PC-9 (cell line): ENCODE measurements around the gene PGF. TPM values are rescaled to one million over a fixed set of nuclear protein-coding genes. Genes with fewer than 3 reads are reported as not detected.

Experiments
- BruUV-seq: library from RNA; stranded (reverse); fragments of 400-500 nt; replicated peaks from 2 replicates; lab custom pipeline; 2021; lab: Mats Ljungman, UMichigan
- CTCF ChIA-PET: fragments of 300-600 bp; sonication (Branson Sonifier 250); formaldehyde crosslinking; loops from one replicate; lab custom pipeline; 2022; ENCODE audit warnings: antibody characterized with exemption; lab: Charles Lee
- POLR2A ChIA-PET: fragments of 300-600 bp; sonication (Branson Sonifier 250); formaldehyde crosslinking; loops from one replicate; lab custom pipeline; 2022; ENCODE audit warnings: antibody characterized with exemption; ENCODE audit not compliant: unreplicated experiment; lab: Charles Lee
- DNase-seq, 2 experiments: peaks; one replicate each; pipeline versions ENCODE4 v3.0.0 to v3.0.0-alpha.2; 2015 to 2022; ENCODE audit warnings: mixed read lengths in 1 of 2
- H2AFZ ChIP-seq: fragments of 200-600 bp; sonication (generic); 2 replicates; pipeline ENCODE4 v1.8.1; 2017; ENCODE audit warnings: antibody characterized with exemption
- H3F3A ChIP-seq: fragments of 200-600 bp; sonication (generic); 2 replicates; pipeline ENCODE4 v1.8.1; 2017; ENCODE audit warnings: antibody characterized with exemption, mild to moderate bottlenecking, low read depth; ENCODE audit not compliant: insufficient read depth
- H3K27ac ChIP-seq: fragments of 200-600 bp; sonication (generic); 2 replicates; pipeline ENCODE4 v1.6.1; 2016; ENCODE audit warnings: mixed run types
- H3K27me3 ChIP-seq: fragments of 200-600 bp; sonication (generic); 2 replicates; pipeline ENCODE4 v1.6.1; 2016; ENCODE audit warnings: low read depth, mixed run types; ENCODE audit not compliant: insufficient read depth
- H3K36me3 ChIP-seq: fragments of 200-600 bp; sonication (generic); 2 replicates; pipeline ENCODE4 v1.6.1; 2016; ENCODE audit warnings: low read depth, mixed run types
- H3K4me1 ChIP-seq: fragments of 200-600 bp; sonication (generic); replicated peaks from 2 replicates; pipeline ENCODE4 v1.6.1; 2016; ENCODE audit warnings: mixed run types; ENCODE audit not compliant: insufficient read depth
- H3K4me2 ChIP-seq: fragments of 200-600 bp; sonication (generic); 2 replicates; pipeline ENCODE4 v1.6.1; 2017; ENCODE audit warnings: mixed run types
- H3K4me3 ChIP-seq: fragments of 200-600 bp; sonication (generic); 2 replicates; pipeline ENCODE4 v1.6.1; 2016; ENCODE audit warnings: mixed run types
- H3K79me2 ChIP-seq: fragments of 200-600 bp; sonication (generic); 2 replicates; pipeline ENCODE4 v1.6.1; 2017; ENCODE audit warnings: low read depth, mixed run types
- H3K9me2 ChIP-seq: fragments of 200-600 bp; sonication (generic); 2 replicates; pipeline ENCODE4 v1.8.1; 2017; ENCODE audit warnings: mild to moderate bottlenecking; ENCODE audit not compliant: insufficient read depth
- H3K9me3 ChIP-seq: fragments of 200-600 bp; sonication (generic); 2 replicates; pipeline ENCODE4 v1.8.1; 2016; ENCODE audit warnings: low read depth; ENCODE audit not compliant: insufficient read depth
- H4K20me1 ChIP-seq: fragments of 200-600 bp; sonication (generic); 2 replicates; pipeline ENCODE4 v1.8.1; 2017; ENCODE audit not compliant: insufficient read depth
- CTCF ChIP-seq: fragments of 200-600 bp; sonication (generic); conservative IDR thresholded peaks from 2 replicates; pipeline ENCODE4 v1.6.1; 2017; ENCODE audit warnings: mixed run types, antibody characterized with exemption, mild to moderate bottlenecking, moderate library complexity
- EZH2 ChIP-seq: fragments of 200-600 bp; sonication (generic); IDR thresholded peaks from 2 replicates; pipeline ENCODE4 v1.8.0; 2017; ENCODE audit warnings: antibody characterized with exemption, low read depth
- intact Hi-C: fragments of 100-400 bp; cut with micrococcal nuclease; formaldehyde crosslinking; loops from one replicate; pipeline ENCODE4 v1.10.0; 2022; ENCODE audit not compliant: unreplicated experiment
- total RNA-seq: library from RNA; stranded (reverse); gene quantifications from 2 replicates; pipeline ENCODE4 v1.2.3, GENCODE V29; 2021

The PGF gene
- total RNA-seq, 1 experiment from 2014 or later = 11.7 TPM

- Histone ChIP-seq H3K79me2 (no peaks in the 10 kb centered on the region), H3K4me2 (no peak overlapping the region), H3K4me1 (peaks cover 36% of the 10 kb centered on the region), H3K4me3 (no peak overlapping the region), H3K27ac (no peak overlapping the region), H3K9me3 (no peaks in the 10 kb centered on the region), H3K27me3 (no peaks in the 10 kb centered on the region), H4K20me1 (no peaks in the 10 kb centered on the region), H3K36me3 (no peaks in the 10 kb centered on the region), H3F3A (peaks cover 23% of the 10 kb centered on the region), H3K9me2 (no peaks in the 10 kb centered on the region), H2AFZ (no peak overlapping the region)
- intact Hi-C loops = no loop called here
- CTCF ChIA-PET = interaction anchor here (0.6 to 0.7 kb wide), 7 partner anchors 17 to 144 kb away, joined by 3 to 25 read pairs (median 4); partner anchors contain the start of gene RPS6KL1
- DNase-seq = peak in 1 of 2 experiments; percentile 75
- POLR2A ChIA-PET = interaction anchor here (0.6 to 0.7 kb wide), 3 partner anchors 23 to 680 kb away, joined by 3 to 4 read pairs (median 3); partner anchors contain the start of genes ERG28 and TTLL5
- TF ChIP-seq EZH2 (no peak), CTCF (no peak)
- TSS peak; percentile 19 for BruUV-seq
Measured at GRCh38 chr14:74980731-74981461, 25.5 kb upstream of the PGF start.

GRCh38 chr14:74980398-74980730, 25.0 kb upstream of the PGF start:
- H3K79me2 ChIP-seq = no peaks in the 10 kb centered on the region
- ChIA-PET CTCF (interaction anchor here (0.6 to 0.7 kb wide), 4 partner anchors 16 to 145 kb away, joined by 3 to 10 read pairs (median 3); no protein-coding TSS in a partner anchor), POLR2A (interaction anchor here (0.6 to 0.7 kb wide), 4 partner anchors 23 to 680 kb away, joined by 3 to 8 read pairs (median 4); partner anchors contain the start of genes ERG28 and TTLL5)
- H3K27me3 ChIP-seq = no peaks in the 10 kb centered on the region
- no TSS peak for BruUV-seq
- no peak for DNase-seq
- H3K4me1 ChIP-seq = peaks cover 36% of the 10 kb centered on the region
- H2AFZ ChIP-seq = no peak overlapping the region
- H3K9me2 ChIP-seq = no peaks in the 10 kb centered on the region
- H3K4me2 ChIP-seq = no peak overlapping the region
- intact Hi-C loops = no loop called here
- H3K36me3 ChIP-seq = no peaks in the 10 kb centered on the region
- H3F3A ChIP-seq = peaks cover 23% of the 10 kb centered on the region
- no peak overlapping the region for H3K27ac ChIP-seq
- H4K20me1 ChIP-seq = no peaks in the 10 kb centered on the region
- no peak overlapping the region for H3K4me3 ChIP-seq
- TF ChIP-seq EZH2 (no peak), CTCF (no peak)
- H3K9me3 ChIP-seq = no peaks in the 10 kb centered on the region

- Histone ChIP-seq H3K9me2 (no peaks in the 10 kb centered on the region), H3K4me2 (peak overlapping the region; percentile 0; the same call in 1 of the 2 replicates), H3K79me2 (no peaks in the 10 kb centered on the region), H3K4me3 (no peak overlapping the region), H3K27ac (no peak overlapping the region), H2AFZ (no peak overlapping the region), H3K9me3 (no peaks in the 10 kb centered on the region), H3F3A (peaks cover 23% of the 10 kb centered on the region), H4K20me1 (no peaks in the 10 kb centered on the region), H3K4me1 (peaks cover 36% of the 10 kb centered on the region), H3K27me3 (no peaks in the 10 kb centered on the region), H3K36me3 (no peaks in the 10 kb centered on the region)
- no peak for TF ChIP-seq EZH2
- no peak for TF ChIP-seq CTCF
- intact Hi-C loops = no loop called here
- peak; percentile 50 to 82 for DNase-seq
- BruUV-seq = no TSS peak
- CTCF ChIA-PET = interaction anchor here (0.5 to 1.7 kb wide), 6 partner anchors 23 to 74 kb away, joined by 3 to 9 read pairs (median 4); partner anchors contain the start of genes EIF2B2 and RPS6KL1
- POLR2A ChIA-PET = interaction anchor here (0.6 to 1.0 kb wide), 6 partner anchors 23 to 454 kb away, joined by 3 to 8 read pairs (median 4); partner anchors contain the start of genes EIF2B2 and PGF
Measured at GRCh38 chr14:74979442-74980397, 24.3 kb upstream of the PGF start.
